ENCODE data around the gene RAMP1.

Gene RAMP1

GRCh38 chr2:237911363-237912017, 52.1 kb downstream of the RAMP1 start:
- Mint-ChIP-seq H3K4me3 (no peak overlapping the region), H3K27me3 (ENCODE audit: low read depth) (no peaks in the 10 kb centered on the region), H3K4me1 (no peaks in the 10 kb centered on the region), H3K27ac (no peak overlapping the region), H3K9me3 (peaks cover 11% of the 10 kb centered on the region), H3K36me3 (ENCODE audit: low read depth) (no peaks in the 10 kb centered on the region)
- no peak for TF ChIP-seq CTCF (IDR thresholded peaks at IDR 0.05; ENCODE audit: unreplicated experiment in 3 of 3)

GRCh38 chr2:237912271-237913192, 53.1 kb downstream of the RAMP1 start:
- Mint-ChIP-seq H3K9me3 (peaks cover 4% of the 10 kb centered on the region), H3K4me1 (no peaks in the 10 kb centered on the region), H3K27ac (no peak overlapping the region), H3K4me3 (no peak overlapping the region), H3K36me3 (ENCODE audit: low read depth) (no peaks in the 10 kb centered on the region), H3K27me3 (ENCODE audit: low read depth) (no peaks in the 10 kb centered on the region)
- no peak for TF ChIP-seq CTCF (IDR thresholded peaks at IDR 0.05; ENCODE audit: unreplicated experiment in 3 of 3)

- no peaks in the 10 kb centered on the region for H3K27me3 Mint-ChIP-seq (ENCODE audit: low read depth)
- H3K9me3 Mint-ChIP-seq = peaks cover 4% of the 10 kb centered on the region
- H3K4me1 Mint-ChIP-seq = no peaks in the 10 kb centered on the region
- no peak for TF ChIP-seq CTCF (IDR thresholded peaks at IDR 0.05; ENCODE audit: unreplicated experiment in 3 of 3)
- H3K4me3 Mint-ChIP-seq = no peak overlapping the region
- no peak overlapping the region for H3K27ac Mint-ChIP-seq
- H3K36me3 Mint-ChIP-seq (ENCODE audit: low read depth) = no peaks in the 10 kb centered on the region
Measured at GRCh38 chr2:237913193-237913917, 53.9 kb downstream of the RAMP1 start.

GRCh38 chr2:237915576-237915975, 56.2 kb downstream of the RAMP1 start:
- H3K27ac Mint-ChIP-seq = no peak overlapping the region
- no peak overlapping the region for H3K4me3 Mint-ChIP-seq
- no peaks in the 10 kb centered on the region for H3K9me3 Mint-ChIP-seq
- H3K36me3 Mint-ChIP-seq (ENCODE audit: low read depth) = no peaks in the 10 kb centered on the region
- H3K4me1 Mint-ChIP-seq = no peaks in the 10 kb centered on the region
- H3K27me3 Mint-ChIP-seq (ENCODE audit: low read depth) = peaks cover 7% of the 10 kb centered on the region
- TF ChIP-seq CTCF (IDR thresholded peaks at IDR 0.05; ENCODE audit: unreplicated experiment in 3 of 3) = no peak

- H3K9me3 Mint-ChIP-seq = no peaks in the 10 kb centered on the region
- H3K4me3 Mint-ChIP-seq = no peak overlapping the region
- H3K36me3 Mint-ChIP-seq (ENCODE audit: low read depth) = no peaks in the 10 kb centered on the region
- H3K27me3 Mint-ChIP-seq (ENCODE audit: low read depth) = peaks cover 7% of the 10 kb centered on the region
- TF ChIP-seq CTCF (IDR thresholded peaks at IDR 0.05; ENCODE audit: unreplicated experiment in 3 of 3) = no peak
- H3K4me1 Mint-ChIP-seq = no peaks in the 10 kb centered on the region
- no peak overlapping the region for H3K27ac Mint-ChIP-seq
Measured at GRCh38 chr2:237916296-237916695, 56.9 kb downstream of the RAMP1 start.

Measured in nephron (organoid).